Esophagus squamous epithelium (tissue), 4 donors: ENCODE data around the gene EIF1.

Experiments
- POLR2A ChIP-seq, 4 donors: fragments of 450-650 bp; IDR thresholded peaks; one replicate each; pipeline ENCODE4 v1.6.1; 2017; ENCODE audit warnings: antibody characterized with exemption in 4 of 4, mild to moderate bottlenecking in 4 of 4, moderate library complexity in 3 of 4
- TF ChIP-seq, protein P1 (sequence below), 6 experiments: fragments of 450-650 bp in 4 of 6; fragments of 200-600 bp in 2 of 6; sonication (generic) in 2 of 6; IDR thresholded peaks; one replicate each; pipeline ENCODE4 v1.5.1; 2016 to 2019; ENCODE audit warnings: antibody characterized with exemption in 6 of 6, mild to moderate bottlenecking in 4 of 6, moderate library complexity in 4 of 6

DNA sequence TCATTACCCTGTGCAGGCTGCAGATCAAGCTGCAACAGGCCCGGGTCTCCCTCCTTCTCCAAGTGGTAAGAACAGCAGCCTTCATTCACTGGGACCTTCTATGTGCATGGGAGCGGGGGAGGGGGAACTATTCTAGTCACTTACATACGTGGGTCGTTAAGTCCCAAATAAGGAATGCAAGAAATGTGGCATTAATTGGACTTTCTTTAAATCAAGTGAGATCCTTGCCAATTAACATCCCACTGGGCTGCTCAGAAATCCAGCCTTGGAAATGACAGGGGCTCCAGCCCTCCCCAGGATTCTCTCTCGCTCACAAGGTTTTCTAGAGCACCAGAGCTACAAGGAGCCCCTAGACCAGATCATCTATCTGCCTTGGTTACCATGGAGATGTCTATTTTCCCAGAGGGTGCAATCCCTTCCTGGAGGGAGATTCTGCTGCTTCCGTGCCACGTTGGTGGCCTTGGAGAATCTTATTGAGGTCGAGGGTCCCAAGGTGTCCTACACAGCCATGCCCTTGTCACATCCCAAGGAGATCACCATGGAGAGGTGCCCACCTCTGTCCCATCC is 5.2 kb upstream of the EIF1 start:
- TF ChIP-seq, protein P1, sequence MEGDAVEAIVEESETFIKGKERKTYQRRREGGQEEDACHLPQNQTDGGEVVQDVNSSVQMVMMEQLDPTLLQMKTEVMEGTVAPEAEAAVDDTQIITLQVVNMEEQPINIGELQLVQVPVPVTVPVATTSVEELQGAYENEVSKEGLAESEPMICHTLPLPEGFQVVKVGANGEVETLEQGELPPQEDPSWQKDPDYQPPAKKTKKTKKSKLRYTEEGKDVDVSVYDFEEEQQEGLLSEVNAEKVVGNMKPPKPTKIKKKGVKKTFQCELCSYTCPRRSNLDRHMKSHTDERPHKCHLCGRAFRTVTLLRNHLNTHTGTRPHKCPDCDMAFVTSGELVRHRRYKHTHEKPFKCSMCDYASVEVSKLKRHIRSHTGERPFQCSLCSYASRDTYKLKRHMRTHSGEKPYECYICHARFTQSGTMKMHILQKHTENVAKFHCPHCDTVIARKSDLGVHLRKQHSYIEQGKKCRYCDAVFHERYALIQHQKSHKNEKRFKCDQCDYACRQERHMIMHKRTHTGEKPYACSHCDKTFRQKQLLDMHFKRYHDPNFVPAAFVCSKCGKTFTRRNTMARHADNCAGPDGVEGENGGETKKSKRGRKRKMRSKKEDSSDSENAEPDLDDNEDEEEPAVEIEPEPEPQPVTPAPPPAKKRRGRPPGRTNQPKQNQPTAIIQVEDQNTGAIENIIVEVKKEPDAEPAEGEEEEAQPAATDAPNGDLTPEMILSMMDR (IDR thresholded peaks at IDR 0.05) = no peak
- TF ChIP-seq POLR2A (IDR thresholded peaks at IDR 0.05) = no peak
